ENCODE measurements around the gene ZNF385D. TPM values are rescaled to one million over a fixed set of nuclear protein-coding genes. Genes with fewer than 3 reads are reported as not detected.

The ZNF385D gene
- polyA plus RNA-seq, 1 of the 3 experiments (the other 2 are of a cell fraction): 1.8 TPM

- no peak overlapping the region for H3K27ac ChIP-seq (ENCODE audit: low read depth in 2 of 2, low read length in 1 of 2)
- ChIA-PET CTCF (interaction anchor here (1.0 kb wide), 1 partner anchor 18 kb away, joined by 5 read pairs; no protein-coding TSS in a partner anchor), POLR2A (no interaction called here)
- H4K20me1 ChIP-seq (ENCODE audit: insufficient read depth): no peaks in the 10 kb centered on the region
- DNase-seq: no peak
- H2AFZ ChIP-seq (ENCODE audit: low read depth): no peak overlapping the region
- peaks cover 2 to 3% of the 10 kb centered on the region in 2 experiments; a peak in 1 of 4 replicates for H3K4me1 ChIP-seq (ENCODE audit: control insufficient read depth in 1 of 2, insufficient read depth in 2 of 2, low read depth in 1 of 2, low read length in 1 of 2)
- H3K27me3 ChIP-seq (ENCODE audit: insufficient read depth): no peaks in the 10 kb centered on the region
- no peak overlapping the region for H3K9ac ChIP-seq
- no peak overlapping the region for H3K4me2 ChIP-seq
- TF ChIP-seq MAX (IDR thresholded peaks at IDR 0.05; ENCODE audit: low read depth) (no peak), TEAD4 (IDR thresholded peaks at IDR 0.05; ENCODE audit: borderline replicate concordance, insufficient read depth) (no peak), CTCF (IDR thresholded peaks at IDR 0.05) (no peak), POLR2AphosphoS5 (IDR thresholded peaks at IDR 0.05; ENCODE audit: low read depth, low read length) (no peak), ELF1 (IDR thresholded peaks at IDR 0.05) (no peak), RCOR1 (IDR thresholded peaks at IDR 0.05; ENCODE audit: low read length) (no peak), MEF2A (IDR thresholded peaks at IDR 0.05; ENCODE audit: borderline replicate concordance, low read depth) (no peak), EP300 (IDR thresholded peaks at IDR 0.05; ENCODE audit: borderline replicate concordance in 1 of 2, low read depth in 1 of 2, low read length in 1 of 2) (no peak), ZBTB33 (IDR thresholded peaks at IDR 0.05; ENCODE audit: borderline replicate concordance, low read depth) (no peak), RXRA (IDR thresholded peaks at IDR 0.05; ENCODE audit: borderline replicate concordance, low read depth) (no peak), MXI1 (IDR thresholded peaks at IDR 0.05; ENCODE audit: low read depth, low read length) (no peak), JUND (IDR thresholded peaks at IDR 0.05) (no peak), NRF1 (IDR thresholded peaks at IDR 0.05; ENCODE audit: low read depth, low read length) (no peak), RFX5 (IDR thresholded peaks at IDR 0.05; ENCODE audit: low read length) (no peak), CHD2 (IDR thresholded peaks at IDR 0.05; ENCODE audit: low read length, partially characterized antibody) (no peak)
- TF ChIP-seq, protein P1, sequence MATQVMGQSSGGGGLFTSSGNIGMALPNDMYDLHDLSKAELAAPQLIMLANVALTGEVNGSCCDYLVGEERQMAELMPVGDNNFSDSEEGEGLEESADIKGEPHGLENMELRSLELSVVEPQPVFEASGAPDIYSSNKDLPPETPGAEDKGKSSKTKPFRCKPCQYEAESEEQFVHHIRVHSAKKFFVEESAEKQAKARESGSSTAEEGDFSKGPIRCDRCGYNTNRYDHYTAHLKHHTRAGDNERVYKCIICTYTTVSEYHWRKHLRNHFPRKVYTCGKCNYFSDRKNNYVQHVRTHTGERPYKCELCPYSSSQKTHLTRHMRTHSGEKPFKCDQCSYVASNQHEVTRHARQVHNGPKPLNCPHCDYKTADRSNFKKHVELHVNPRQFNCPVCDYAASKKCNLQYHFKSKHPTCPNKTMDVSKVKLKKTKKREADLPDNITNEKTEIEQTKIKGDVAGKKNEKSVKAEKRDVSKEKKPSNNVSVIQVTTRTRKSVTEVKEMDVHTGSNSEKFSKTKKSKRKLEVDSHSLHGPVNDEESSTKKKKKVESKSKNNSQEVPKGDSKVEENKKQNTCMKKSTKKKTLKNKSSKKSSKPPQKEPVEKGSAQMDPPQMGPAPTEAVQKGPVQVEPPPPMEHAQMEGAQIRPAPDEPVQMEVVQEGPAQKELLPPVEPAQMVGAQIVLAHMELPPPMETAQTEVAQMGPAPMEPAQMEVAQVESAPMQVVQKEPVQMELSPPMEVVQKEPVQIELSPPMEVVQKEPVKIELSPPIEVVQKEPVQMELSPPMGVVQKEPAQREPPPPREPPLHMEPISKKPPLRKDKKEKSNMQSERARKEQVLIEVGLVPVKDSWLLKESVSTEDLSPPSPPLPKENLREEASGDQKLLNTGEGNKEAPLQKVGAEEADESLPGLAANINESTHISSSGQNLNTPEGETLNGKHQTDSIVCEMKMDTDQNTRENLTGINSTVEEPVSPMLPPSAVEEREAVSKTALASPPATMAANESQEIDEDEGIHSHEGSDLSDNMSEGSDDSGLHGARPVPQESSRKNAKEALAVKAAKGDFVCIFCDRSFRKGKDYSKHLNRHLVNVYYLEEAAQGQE (IDR thresholded peaks at IDR 0.05; ENCODE audit: low read depth, low read length): no peak
- no peaks in the 10 kb centered on the region for H3K9me3 ChIP-seq
- no peak overlapping the region for H3K4me3 ChIP-seq (ENCODE audit: low read depth in 2 of 2, low read length in 1 of 2)
- no peaks in the 10 kb centered on the region for H3K79me2 ChIP-seq (ENCODE audit: insufficient read depth)
- WGBS (ENCODE audit: low lambda C conversion rate): 48% methylated on average over 1 of the region's 1 CpG
- no peaks in the 10 kb centered on the region for H3K36me3 ChIP-seq (replicated peaks in 1 of 2; ENCODE audit: control insufficient read depth in 1 of 2, insufficient read depth in 2 of 2, low read length in 1 of 2)
- H3K9me2 ChIP-seq: no peaks in the 10 kb centered on the region
- peaks cover 5% of the 10 kb centered on the region for H3F3A ChIP-seq (replicated peaks; ENCODE audit: insufficient read depth)
Measured at GRCh38 chr3:21704796-21705195, 46.2 kb downstream of the ZNF385D start.

All from SK-N-SH (cell line).